Activated CD4-positive, alpha-beta T cell treated with anti-CD3 and anti-CD28 coated beads for 36 hours (primary cell): ENCODE results near the gene FAM20A. TPM values are rescaled to one million over a fixed set of nuclear protein-coding genes. Genes with fewer than 3 reads are reported as not detected.

Experiments
- ATAC-seq: fragments of 200-7000 bp; cut with Tn5 transposase; one replicate; pipeline ENCODE4 v1.10.0; 2021; ENCODE audit warnings: mild to moderate bottlenecking, moderate library complexity
- CTCF ChIA-PET: fragments of 350-600 bp; sonication (Branson Sonifier 250); formaldehyde crosslinking; loops from one replicate; lab custom pipeline; 2021; ENCODE audit warnings: antibody characterized with exemption; lab: Charles Lee
- POLR2A ChIA-PET: fragments of 350-600 bp; sonication (Branson Sonifier 250); formaldehyde crosslinking; loops from one replicate; lab custom pipeline; 2021; ENCODE audit warnings: antibody characterized with exemption, inconsistent platforms; lab: Charles Lee
- DNase-seq: peaks from one replicate; pipeline ENCODE4 v3.0.0-alpha.2; 2020
- H3K27ac Mint-ChIP-seq: one replicate; pipeline ENCODE4 v1.8.0; 2021; ENCODE audit warnings: mixed read lengths
- H3K27me3 Mint-ChIP-seq: one replicate; pipeline ENCODE4 v1.8.0; 2021; ENCODE audit warnings: mixed read lengths
- H3K36me3 Mint-ChIP-seq: one replicate; pipeline ENCODE4 v1.8.0; 2021; ENCODE audit warnings: low read depth, mixed read lengths
- H3K4me1 Mint-ChIP-seq: one replicate; pipeline ENCODE4 v1.8.0; 2021; ENCODE audit warnings: mixed read lengths
- H3K4me3 Mint-ChIP-seq: one replicate; pipeline ENCODE4 v1.8.0; 2021; ENCODE audit warnings: mild to moderate bottlenecking, moderate library complexity, mixed read lengths
- H3K9me3 Mint-ChIP-seq: one replicate; pipeline ENCODE4 v1.8.0; 2021; ENCODE audit warnings: low read depth, mixed read lengths
- intact Hi-C, 2 experiments: fragments of 100-400 bp; cut with DNase I in 1 of 2; cut with micrococcal nuclease in 1 of 2; formaldehyde crosslinking; loops; one replicate each; pipeline versions ENCODE4 v1.14.2 to v1.15.1; 2022 to 2024; cut with DNase I, micrococcal nuclease
- total RNA-seq, 2 experiments: library from RNA; stranded (reverse); gene quantifications; one replicate each; pipeline ENCODE4 v1.2.3, GENCODE V29; 2021

Gene FAM20A
- total RNA-seq, 2 experiments from 2014 or later = not detected

GRCh38 chr17:68562736-68563135, 38.4 kb downstream of the FAM20A start:
- ChIA-PET CTCF (no interaction called here), POLR2A (no interaction called here)
- DNase-seq = no peak
- Mint-ChIP-seq H3K27me3 (peaks cover 6% of the 10 kb centered on the region), H3K27ac (no peak overlapping the region), H3K4me1 (no peaks in the 10 kb centered on the region), H3K4me3 (no peak overlapping the region), H3K36me3 (no peaks in the 10 kb centered on the region), H3K9me3 (no peaks in the 10 kb centered on the region)
- ATAC-seq = no peak
- intact Hi-C loops = no loop called here

- DNase-seq = no peak
- Mint-ChIP-seq H3K4me1 (no peaks in the 10 kb centered on the region), H3K4me3 (no peak overlapping the region), H3K27ac (no peak overlapping the region), H3K27me3 (peaks cover 6% of the 10 kb centered on the region), H3K36me3 (no peaks in the 10 kb centered on the region), H3K9me3 (no peaks in the 10 kb centered on the region)
- intact Hi-C loops = no loop called here
- ChIA-PET CTCF (no interaction called here), POLR2A (no interaction called here)
- ATAC-seq = no peak
Measured at GRCh38 chr17:68560966-68561720, 40.0 kb downstream of the FAM20A start.

GRCh38 chr17:68559316-68559715, 41.9 kb downstream of the FAM20A start:
- H3K4me1 Mint-ChIP-seq = no peaks in the 10 kb centered on the region
- H3K27ac Mint-ChIP-seq = no peak overlapping the region
- DNase-seq = no peak
- ChIA-PET CTCF (no interaction called here), POLR2A (no interaction called here)
- H3K27me3 Mint-ChIP-seq = no peaks in the 10 kb centered on the region
- H3K36me3 Mint-ChIP-seq = no peaks in the 10 kb centered on the region
- intact Hi-C loops = no loop called here
- H3K4me3 Mint-ChIP-seq = no peak overlapping the region
- H3K9me3 Mint-ChIP-seq = no peaks in the 10 kb centered on the region
- no peak for ATAC-seq

- CTCF ChIA-PET = interaction anchor here (1.1 kb wide), 1 partner anchor 23 kb away, joined by 3 read pairs; no protein-coding TSS in a partner anchor
- H3K4me3 Mint-ChIP-seq = no peak overlapping the region
- DNase-seq (no peak), ATAC-seq (no peak)
- H3K27ac Mint-ChIP-seq = no peak overlapping the region
- POLR2A ChIA-PET = no interaction called here
- intact Hi-C loops = no loop called here
- H3K9me3 Mint-ChIP-seq = peaks cover 3% of the 10 kb centered on the region
- H3K4me1 Mint-ChIP-seq = no peaks in the 10 kb centered on the region
- no peaks in the 10 kb centered on the region for H3K36me3 Mint-ChIP-seq
- H3K27me3 Mint-ChIP-seq = no peaks in the 10 kb centered on the region
Measured at GRCh38 chr17:68556551-68556950, 44.6 kb downstream of the FAM20A start.

- Mint-ChIP-seq H3K36me3 (peaks cover 2% of the 10 kb centered on the region), H3K4me1 (no peaks in the 10 kb centered on the region), H3K9me3 (peaks cover 5% of the 10 kb centered on the region), H3K4me3 (no peak overlapping the region), H3K27ac (no peak overlapping the region), H3K27me3 (no peaks in the 10 kb centered on the region)
- ChIA-PET CTCF (interaction anchor here (0.5 kb wide), 1 partner anchor 901 kb away, joined by 3 read pairs; no protein-coding TSS in a partner anchor), POLR2A (no interaction called here)
- intact Hi-C loops = loop anchor here in 1 of 2 experiments (10.0 kb wide), 1 partner anchor 210 kb away; no protein-coding TSS in a partner anchor
- no peak for DNase-seq
- no peak for ATAC-seq
Measured at GRCh38 chr17:68544111-68544915, 56.9 kb downstream of the FAM20A start.

- Mint-ChIP-seq H3K36me3 (peaks cover 2% of the 10 kb centered on the region), H3K4me3 (no peak overlapping the region), H3K9me3 (peaks cover 5% of the 10 kb centered on the region), H3K27ac (no peak overlapping the region), H3K4me1 (no peaks in the 10 kb centered on the region), H3K27me3 (no peaks in the 10 kb centered on the region)
- intact Hi-C loops = loop anchor here in 1 of 2 experiments (10.0 kb wide), 1 partner anchor 212 kb away; no protein-coding TSS in a partner anchor
- POLR2A ChIA-PET = no interaction called here
- DNase-seq (no peak), ATAC-seq (no peak)
- CTCF ChIA-PET = no interaction called here
Measured at GRCh38 chr17:68542698-68543463, 58.3 kb downstream of the FAM20A start.

GRCh38 chr17:68541816-68542215, 59.4 kb downstream of the FAM20A start:
- Mint-ChIP-seq H3K27me3 (no peaks in the 10 kb centered on the region), H3K27ac (no peak overlapping the region), H3K4me1 (no peaks in the 10 kb centered on the region), H3K9me3 (peaks cover 3% of the 10 kb centered on the region), H3K36me3 (peaks cover 2% of the 10 kb centered on the region), H3K4me3 (no peak overlapping the region)
- POLR2A ChIA-PET = no interaction called here
- no peak for ATAC-seq
- CTCF ChIA-PET = interaction anchor here (0.6 kb wide), 1 partner anchor 50 kb away, joined by 3 read pairs; no protein-coding TSS in a partner anchor
- DNase-seq = no peak
- intact Hi-C loops = loop anchor here in 1 of 2 experiments (10.0 kb wide), 1 partner anchor 213 kb away; no protein-coding TSS in a partner anchor

GRCh38 chr17:68540981-68541380, 60.2 kb downstream of the FAM20A start:
- Mint-ChIP-seq H3K4me3 (no peak overlapping the region), H3K27me3 (no peaks in the 10 kb centered on the region), H3K9me3 (no peaks in the 10 kb centered on the region), H3K4me1 (no peaks in the 10 kb centered on the region), H3K36me3 (peaks cover 5% of the 10 kb centered on the region), H3K27ac (no peak overlapping the region)
- ChIA-PET CTCF (interaction anchor here (0.6 kb wide), 1 partner anchor 51 kb away, joined by 3 read pairs; no protein-coding TSS in a partner anchor), POLR2A (no interaction called here)
- DNase-seq = no peak
- intact Hi-C loops = loop anchor here in 1 of 2 experiments (10.0 kb wide), 1 partner anchor 214 kb away; no protein-coding TSS in a partner anchor
- ATAC-seq = no peak

GRCh38 chr17:68539548-68540467, 61.4 kb downstream of the FAM20A start:
- H3K9me3 Mint-ChIP-seq = no peaks in the 10 kb centered on the region
- DNase-seq (no peak), ATAC-seq (no peak)
- H3K36me3 Mint-ChIP-seq = peaks cover 14% of the 10 kb centered on the region
- no peaks in the 10 kb centered on the region for H3K27me3 Mint-ChIP-seq
- no peak overlapping the region for H3K4me3 Mint-ChIP-seq
- CTCF ChIA-PET = interaction anchor here (0.8 kb wide), 1 partner anchor 181 kb away, joined by 3 read pairs; no protein-coding TSS in a partner anchor
- POLR2A ChIA-PET = no interaction called here
- intact Hi-C loops = loop anchor here (10.0 kb wide), 2 partner anchors 215 to 695 kb away; no protein-coding TSS in a partner anchor
- peaks cover 2% of the 10 kb centered on the region for H3K4me1 Mint-ChIP-seq
- H3K27ac Mint-ChIP-seq = no peak overlapping the region

- H3K36me3 Mint-ChIP-seq = peaks cover 27% of the 10 kb centered on the region
- H3K27ac Mint-ChIP-seq = no peak overlapping the region
- H3K9me3 Mint-ChIP-seq = no peaks in the 10 kb centered on the region
- ChIA-PET POLR2A (no interaction called here), CTCF (interaction anchor here (0.6 to 0.7 kb wide), 2 partner anchors 184 to 223 kb away, joined by 3 to 4 read pairs; no protein-coding TSS in a partner anchor)
- H3K4me3 Mint-ChIP-seq = no peak overlapping the region
- no peaks in the 10 kb centered on the region for H3K27me3 Mint-ChIP-seq
- intact Hi-C loops = loop anchor here (2.0 to 10.0 kb wide), 2 partner anchors 79 to 699 kb away; no protein-coding TSS in a partner anchor
- no peak for DNase-seq
- ATAC-seq = no peak
- H3K4me1 Mint-ChIP-seq = peaks cover 9% of the 10 kb centered on the region
Measured at GRCh38 chr17:68535922-68536321, 65.2 kb downstream of the FAM20A start.
